Breast epithelium (tissue), 4 donors: Measurements from ENCODE around the gene OSBPL1A. TPM values are rescaled to one million over a fixed set of nuclear protein-coding genes. Genes with fewer than 3 reads are reported as not detected.

ENCODE experiments used
- DNase-seq, 2 donors: peaks; one replicate each; pipeline ENCODE4 v3.0.0-alpha.2; 2019; ENCODE audit warnings: low spot score in 2 of 2
- H3K27ac ChIP-seq, 2 donors: fragments of 200-600 bp; sonication (generic) in 1 of 2; one replicate each; pipeline ENCODE4 v1.5.1; 2016 to 2019; ENCODE audit warnings: mild to moderate bottlenecking in 1 of 2
- H3K27me3 ChIP-seq, 2 donors: fragments of 200-600 bp; sonication (generic) in 1 of 2; one replicate each; pipeline versions ENCODE4 v1.5.1 to v1.6.0; 2017 to 2019; ENCODE audit warnings: control low read depth in 1 of 2, mild to moderate bottlenecking in 1 of 2
- H3K36me3 ChIP-seq: fragments of 200-600 bp; one replicate; pipeline ENCODE4 v1.5.1; 2019
- H3K4me1 ChIP-seq, 2 donors: fragments of 200-600 bp; sonication (generic); one replicate each; pipeline ENCODE4 v1.5.1; 2016 to 2019; ENCODE audit warnings: control low read depth in 1 of 2
- H3K4me3 ChIP-seq, 3 donors: fragments of 200-600 bp; sonication (generic); 1 replicate in 2 of 3; 2 replicates in 1 of 3; pipeline ENCODE4 v1.5.1; 2016 to 2019; ENCODE audit warnings: mild to moderate bottlenecking in 3 of 3, moderate library complexity in 2 of 3
- H3K9me3 ChIP-seq, 2 donors: fragments of 200-600 bp; sonication (generic) in 1 of 2; one replicate each; pipeline ENCODE4 v1.5.1; 2016 to 2019; ENCODE audit warnings: control low read depth in 1 of 2
- POLR2A ChIP-seq: fragments of 450-650 bp; IDR thresholded peaks from one replicate; pipeline ENCODE4 v1.6.1; 2016; ENCODE audit warnings: antibody characterized with exemption, mild to moderate bottlenecking, moderate library complexity
- POLR2AphosphoS5 ChIP-seq, 3 donors: sonication (generic); formaldehyde crosslinking; IDR thresholded peaks; one replicate each; pipeline ENCODE4 v1.6.1; 2017; ENCODE audit warnings: antibody characterized with exemption in 3 of 3
- intact Hi-C: fragments of 100-400 bp; cut with DNase I; formaldehyde crosslinking; loops from one replicate; pipeline ENCODE4 v1.15.1; 2023; ENCODE audit warnings: low total_unique reads
- total RNA-seq, 3 donors: library from RNA; depleted of rRNA; stranded (reverse); fragments of >200 nt; gene quantifications; one replicate each; pipeline ENCODE4 v1.1.0, GENCODE V29; 2016
- TF ChIP-seq, protein P1 (sequence below), 3 donors: fragments of 450-650 bp; IDR thresholded peaks; one replicate each; pipeline ENCODE4 v1.5.1; 2016 to 2017; ENCODE audit warnings: antibody characterized with exemption in 3 of 3, mild to moderate bottlenecking in 3 of 3, moderate library complexity in 3 of 3

Gene OSBPL1A
- total RNA-seq, 3 donors from 2014 or later, result 61.1 to 84.3 (median 77.0) TPM

- no peak for TF ChIP-seq POLR2A
- no peak for TF ChIP-seq POLR2AphosphoS5 (IDR thresholded peaks at IDR 0.05)
- TF ChIP-seq, protein P1, sequence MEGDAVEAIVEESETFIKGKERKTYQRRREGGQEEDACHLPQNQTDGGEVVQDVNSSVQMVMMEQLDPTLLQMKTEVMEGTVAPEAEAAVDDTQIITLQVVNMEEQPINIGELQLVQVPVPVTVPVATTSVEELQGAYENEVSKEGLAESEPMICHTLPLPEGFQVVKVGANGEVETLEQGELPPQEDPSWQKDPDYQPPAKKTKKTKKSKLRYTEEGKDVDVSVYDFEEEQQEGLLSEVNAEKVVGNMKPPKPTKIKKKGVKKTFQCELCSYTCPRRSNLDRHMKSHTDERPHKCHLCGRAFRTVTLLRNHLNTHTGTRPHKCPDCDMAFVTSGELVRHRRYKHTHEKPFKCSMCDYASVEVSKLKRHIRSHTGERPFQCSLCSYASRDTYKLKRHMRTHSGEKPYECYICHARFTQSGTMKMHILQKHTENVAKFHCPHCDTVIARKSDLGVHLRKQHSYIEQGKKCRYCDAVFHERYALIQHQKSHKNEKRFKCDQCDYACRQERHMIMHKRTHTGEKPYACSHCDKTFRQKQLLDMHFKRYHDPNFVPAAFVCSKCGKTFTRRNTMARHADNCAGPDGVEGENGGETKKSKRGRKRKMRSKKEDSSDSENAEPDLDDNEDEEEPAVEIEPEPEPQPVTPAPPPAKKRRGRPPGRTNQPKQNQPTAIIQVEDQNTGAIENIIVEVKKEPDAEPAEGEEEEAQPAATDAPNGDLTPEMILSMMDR (IDR thresholded peaks at IDR 0.05), result no peak
- no peak for DNase-seq
Measured at GRCh38 chr18:24414349-24415003, 16.9 kb upstream of the OSBPL1A start.

DNA sequence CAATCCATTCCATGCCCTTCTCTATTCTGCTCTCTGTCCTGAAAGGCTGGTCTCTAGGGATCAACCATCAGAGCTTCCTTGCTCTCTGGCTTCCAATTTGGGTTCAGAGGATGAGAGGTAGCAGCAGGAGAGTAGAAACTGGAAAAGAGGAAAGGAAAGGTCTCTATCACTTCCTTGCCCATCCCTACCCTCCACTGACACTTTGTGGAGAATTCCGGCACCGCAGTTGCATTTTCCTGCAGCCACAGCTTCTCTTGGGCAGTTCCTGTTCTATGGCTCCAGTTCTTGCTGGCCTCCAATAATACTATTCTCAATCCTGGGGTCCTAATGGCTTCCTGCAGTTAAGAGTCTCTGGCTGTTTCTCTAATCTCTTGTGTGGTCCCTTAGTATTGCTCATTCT, 15.5 kb upstream of the OSBPL1A start:
- no peak overlapping the region for H3K27ac ChIP-seq
- no peak overlapping the region for H3K4me3 ChIP-seq
- H3K36me3 ChIP-seq, result no peaks in the 10 kb centered on the region
- TF ChIP-seq, protein P1 (IDR thresholded peaks at IDR 0.05), result no peak
- no peak for TF ChIP-seq POLR2AphosphoS5 (IDR thresholded peaks at IDR 0.05)
- no peak for TF ChIP-seq POLR2A
- no peaks in the 10 kb centered on the region for H3K27me3 ChIP-seq
- intact Hi-C loops, result no loop called here
- no peaks in the 10 kb centered on the region for H3K9me3 ChIP-seq
- H3K4me1 ChIP-seq, result no peaks in the 10 kb centered on the region
- DNase-seq, result no peak

More at GRCh38 chr18:24414349-24415003, 16.9 kb upstream of the OSBPL1A start:
- Histone ChIP-seq H3K36me3 (no peaks in the 10 kb centered on the region), H3K9me3 (no peaks in the 10 kb centered on the region), H3K27ac (no peak overlapping the region), H3K4me3 (no peak overlapping the region), H3K27me3 (peaks cover 0 to 5% of the 10 kb centered on the region in 2 donors), H3K4me1 (no peaks in the 10 kb centered on the region)
- intact Hi-C loops, result no loop called here

- intact Hi-C loops, result no loop called here
- TF ChIP-seq POLR2A (no peak), POLR2AphosphoS5 (IDR thresholded peaks at IDR 0.05) (no peak)
- TF ChIP-seq, protein P1 (IDR thresholded peaks at IDR 0.05), result no peak
Measured at GRCh38 chr18:24408496-24408895, 10.9 kb upstream of the OSBPL1A start.

GRCh38 chr18:24404591-24404990, 7.0 kb upstream of the OSBPL1A start:
- Histone ChIP-seq H3K36me3 (no peaks in the 10 kb centered on the region), H3K27ac (no peak overlapping the region), H3K4me3 (no peak overlapping the region), H3K9me3 (no peaks in the 10 kb centered on the region), H3K27me3 (no peaks in the 10 kb centered on the region), H3K4me1 (no peaks in the 10 kb centered on the region)
- TF ChIP-seq POLR2A, result no peak
- TF ChIP-seq, protein P1 (IDR thresholded peaks at IDR 0.05), result no peak
- no peak for TF ChIP-seq POLR2AphosphoS5 (IDR thresholded peaks at IDR 0.05)
- DNase-seq, result no peak
- intact Hi-C loops, result no loop called here

More at GRCh38 chr18:24408496-24408895, 10.9 kb upstream of the OSBPL1A start:
- Histone ChIP-seq H3K27ac (no peak overlapping the region), H3K36me3 (no peaks in the 10 kb centered on the region), H3K4me1 (no peaks in the 10 kb centered on the region), H3K4me3 (no peak overlapping the region), H3K9me3 (no peaks in the 10 kb centered on the region), H3K27me3 (no peaks in the 10 kb centered on the region)
- DNase-seq, result no peak

DNA sequence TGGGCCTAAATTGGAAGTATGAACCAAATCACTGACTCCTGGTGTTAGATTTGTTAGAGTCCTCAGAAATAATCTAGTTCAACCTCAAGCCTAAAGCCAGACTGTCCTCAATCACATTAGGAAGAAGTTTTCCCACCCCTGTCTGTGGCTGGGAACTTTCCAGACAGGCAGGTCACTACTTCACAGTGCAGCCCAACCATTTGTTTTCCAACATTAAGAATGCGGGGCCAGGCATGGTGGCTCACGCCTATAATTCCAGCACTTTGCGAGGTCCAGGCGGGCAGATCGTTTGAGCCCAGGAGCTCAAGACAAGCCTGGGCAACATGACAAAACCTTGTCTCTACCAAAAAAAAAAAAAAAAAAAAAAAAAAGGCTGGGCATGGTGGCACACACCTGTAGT, 5.5 kb upstream of the OSBPL1A start:
- Histone ChIP-seq H3K4me3 (no peak overlapping the region), H3K36me3 (no peaks in the 10 kb centered on the region), H3K9me3 (no peaks in the 10 kb centered on the region), H3K27me3 (no peaks in the 10 kb centered on the region), H3K27ac (no peak overlapping the region), H3K4me1 (no peaks in the 10 kb centered on the region)
- no peak for DNase-seq
- intact Hi-C loops, result no loop called here
- TF ChIP-seq, protein P1 (IDR thresholded peaks at IDR 0.05), result no peak
- TF ChIP-seq POLR2A, result no peak
